GM12891 (cell line): Measurements from ENCODE around the gene CLK3.

ENCODE experiments used
- POLR2A ChIP-seq: IDR thresholded peaks from 2 replicates; pipeline ENCODE4 v1.6.1; 2011; ENCODE audit warnings: low read depth, low read length, control low read depth
- POLR2AphosphoS5 ChIP-seq: IDR thresholded peaks from 2 replicates; pipeline ENCODE4 v1.6.1; 2011; ENCODE audit warnings: low read depth, low read length, control low read depth
- SPI1 ChIP-seq: IDR thresholded peaks from 2 replicates; pipeline ENCODE4 v1.6.1; 2011; ENCODE audit warnings: low read depth, low read length, control low read depth

DNA sequence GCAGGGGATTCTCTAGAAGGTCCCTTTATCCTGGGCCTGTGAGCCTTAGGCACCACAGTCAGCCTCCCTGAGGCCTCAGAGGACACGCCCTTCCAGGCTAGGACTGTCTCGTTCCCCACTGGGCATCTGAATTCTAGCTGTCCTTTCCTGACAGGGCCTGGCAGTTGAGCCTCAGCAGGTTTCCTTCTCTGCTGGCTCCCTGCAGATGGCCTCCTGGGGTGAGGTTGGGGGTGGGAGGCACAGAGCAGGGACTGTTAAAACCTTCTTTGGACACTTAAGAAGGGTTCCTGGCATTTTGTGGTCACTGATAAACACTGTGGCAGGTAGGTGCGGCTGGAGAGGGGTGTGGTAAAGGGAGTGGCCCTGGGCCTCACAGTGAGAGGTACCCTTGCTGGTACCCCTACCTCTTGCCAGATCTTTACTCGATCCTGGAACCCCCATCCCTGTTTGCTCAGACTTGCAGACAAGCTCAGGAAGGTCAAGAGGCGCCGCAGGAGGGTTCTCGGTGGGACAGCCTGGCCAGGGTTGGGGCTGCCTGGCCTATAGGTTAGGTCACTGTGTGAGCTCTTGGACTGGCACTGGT lies 8.5 kb downstream of the CLK3 start:
- TF ChIP-seq POLR2A (no peak), POLR2AphosphoS5 (no peak), SPI1 (no peak)
